HG03139 (cell line): ENCODE results near the gene HSD11B1L.
"Not testable (repeated sequence)": the region's sequence is repeated elsewhere in the genome, so short reads cannot be mapped to it uniquely, and the experiment has no call there.

ENCODE experiments used
- ATAC-seq: cut with Tn5 transposase; IDR thresholded peaks from one replicate; pipeline ENCODE4 v1.9.1; 2021; ENCODE audit not compliant: unreplicated experiment

The HSD11B1L gene

DNA sequence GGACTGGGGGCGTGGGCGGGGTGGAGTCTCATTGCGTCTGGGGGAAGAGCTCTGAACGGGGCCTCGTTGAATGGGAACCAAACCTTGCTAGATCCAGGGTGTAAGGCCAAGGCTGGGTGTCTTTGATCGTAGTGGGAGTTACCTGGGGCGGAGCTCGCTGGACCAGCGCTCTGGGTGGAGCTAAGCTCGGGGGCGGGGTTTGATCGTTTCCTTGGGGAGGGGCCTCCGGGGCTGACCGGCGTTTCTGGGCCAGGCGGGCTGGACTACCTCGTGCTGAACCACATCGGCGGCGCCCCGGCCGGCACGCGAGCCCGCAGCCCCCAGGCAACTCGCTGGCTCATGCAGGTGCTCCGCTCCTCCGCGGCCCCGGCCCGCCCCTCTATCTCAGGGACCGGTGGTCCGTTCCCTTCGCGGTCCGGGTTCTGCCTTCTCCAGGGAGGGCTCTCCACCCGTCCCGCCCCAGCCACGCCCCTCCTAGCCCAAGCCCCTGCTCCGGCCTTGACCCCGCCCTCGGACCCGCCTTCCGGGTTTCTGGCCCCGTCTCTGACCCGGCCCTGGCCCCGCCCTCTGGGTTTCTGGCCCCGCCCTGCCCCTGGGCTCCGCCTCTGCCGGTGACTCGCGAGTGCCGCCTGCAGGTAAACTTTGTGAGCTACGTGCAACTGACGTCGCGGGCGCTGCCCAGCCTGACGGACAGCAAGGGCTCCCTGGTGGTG, 6.0 kb downstream of the HSD11B1L start:
- ATAC-seq, result peak; percentile 47

- no peak for ATAC-seq
These were observed 6.8 kb downstream of the HSD11B1L start for GRCh38 chr19:5687360-5688198.

DNA sequence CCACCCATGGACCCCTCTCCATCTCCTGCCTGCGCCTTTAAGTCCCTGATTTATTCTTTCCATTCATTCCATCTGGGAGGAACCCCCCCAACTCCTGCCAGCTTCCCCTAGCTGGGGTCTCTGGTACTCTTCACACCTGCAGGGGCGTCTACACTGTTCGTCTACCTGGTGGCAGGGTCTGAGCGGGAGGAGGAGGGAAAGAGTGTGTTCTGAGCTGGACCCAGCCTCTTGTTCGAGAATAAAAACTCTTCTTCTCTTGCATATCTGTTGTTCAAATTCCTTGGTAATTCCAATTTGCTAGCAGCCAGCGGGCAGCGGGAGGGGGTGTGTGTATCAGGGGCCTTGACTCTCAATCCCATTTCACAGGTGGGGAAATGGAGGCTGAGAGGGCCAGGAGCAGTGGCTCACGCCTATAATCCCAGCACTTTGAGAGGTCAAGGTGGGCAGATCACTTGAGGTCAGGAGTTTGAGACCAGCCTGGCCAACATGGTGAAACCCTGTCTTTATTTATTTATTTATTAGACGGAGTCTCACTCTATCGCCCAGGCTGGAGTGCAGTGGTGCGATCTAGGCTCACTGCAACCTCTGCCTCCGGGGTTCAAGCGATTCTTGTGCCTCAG, 7.5 kb downstream of the HSD11B1L start:
- not testable (repeated sequence) for ATAC-seq

DNA sequence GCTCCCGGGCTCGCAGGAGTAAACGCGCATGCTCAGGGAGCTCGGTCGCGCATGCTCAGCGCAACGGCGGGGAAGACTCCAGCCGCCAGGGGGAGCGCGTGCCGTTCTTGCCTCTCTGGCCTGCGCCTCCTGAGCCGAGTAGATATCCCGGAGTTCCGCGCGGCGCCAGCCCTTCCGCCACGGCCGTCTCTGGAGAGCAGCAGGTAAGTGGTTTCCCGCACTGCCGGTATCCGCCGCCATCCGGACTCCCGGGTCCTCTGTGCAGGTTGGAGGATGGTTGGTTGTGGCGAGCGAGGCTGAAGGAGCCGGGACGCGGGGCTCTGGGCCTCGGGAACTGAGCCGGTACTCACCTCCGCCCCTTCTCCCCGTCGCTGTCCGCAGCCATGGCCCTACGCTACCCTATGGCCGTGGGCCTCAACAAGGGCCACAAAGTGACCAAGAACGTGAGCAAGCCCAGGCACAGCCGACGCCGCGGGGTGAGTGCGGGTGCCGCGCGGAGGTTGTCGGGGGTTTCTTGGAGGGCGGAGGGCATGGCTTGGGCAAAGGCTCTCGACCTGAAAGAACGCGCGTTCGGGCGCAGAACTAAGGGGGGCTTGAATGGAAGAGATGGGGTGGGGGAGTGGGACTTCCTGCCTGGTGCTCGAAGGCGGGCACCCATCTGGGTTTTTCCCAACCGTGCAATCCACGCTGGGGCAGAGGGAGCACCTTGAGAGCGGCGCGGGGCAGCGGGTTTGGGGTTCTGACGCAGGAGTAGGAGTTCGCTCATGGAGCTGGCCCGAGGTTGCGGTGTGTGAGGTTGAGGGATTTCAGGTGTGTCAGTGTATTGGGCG, 9.5 kb downstream of the HSD11B1L start, which contains the start of gene RPL36:
Gene RPL36 (plus strand): TSS at position 171 of the 830 bp plus-strand sequence. CDS start 213 bp downstream, at position 384.
- ATAC-seq, result peak; percentile 37

DNA sequence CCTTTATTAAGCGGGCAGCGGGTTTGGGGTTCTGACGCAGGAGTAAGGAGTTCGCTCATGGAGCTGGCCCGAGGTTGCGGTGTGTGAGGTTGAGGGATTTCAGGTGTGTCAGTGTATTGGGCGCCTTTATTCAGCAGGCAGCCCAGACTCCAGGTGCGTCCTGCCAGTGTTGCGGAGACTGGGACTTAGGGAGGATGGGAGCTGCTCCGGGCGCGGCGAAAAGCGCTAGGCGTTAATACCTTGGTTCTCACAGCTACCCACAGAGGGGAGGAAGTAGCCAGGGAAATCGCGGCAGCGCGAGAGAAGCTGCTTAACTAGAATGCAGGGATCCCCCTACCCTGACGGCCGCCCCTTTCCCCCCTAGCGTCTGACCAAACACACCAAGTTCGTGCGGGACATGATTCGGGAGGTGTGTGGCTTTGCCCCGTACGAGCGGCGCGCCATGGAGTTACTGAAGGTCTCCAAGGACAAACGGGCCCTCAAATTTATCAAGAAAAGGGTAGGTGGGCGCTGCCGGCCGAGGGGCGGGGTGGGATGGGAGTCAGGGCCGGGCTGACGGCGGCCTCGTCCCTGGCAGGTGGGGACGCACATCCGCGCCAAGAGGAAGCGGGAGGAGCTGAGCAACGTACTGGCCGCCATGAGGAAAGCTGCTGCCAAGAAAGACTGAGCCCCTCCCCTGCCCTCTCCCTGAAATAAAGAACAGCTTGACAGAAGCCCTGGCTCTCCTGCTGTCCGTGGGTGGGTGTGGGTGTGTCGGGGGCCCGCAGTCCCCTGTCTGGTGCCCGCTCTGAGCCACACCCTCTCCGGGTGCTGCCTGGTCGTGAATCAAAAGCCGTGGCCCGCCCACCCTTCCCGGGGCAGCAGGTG, 10.4 kb downstream of the HSD11B1L start:
- ATAC-seq, result no peak

GRCh38 chr19:5691822-5692722, 11.2 kb downstream of the HSD11B1L start:
- no peak for ATAC-seq

GRCh38 chr19:5692723-5693194, 11.9 kb downstream of the HSD11B1L start:
- ATAC-seq, result no peak

GRCh38 chr19:5693195-5694166, 12.7 kb downstream of the HSD11B1L start:
- no peak for ATAC-seq

GRCh38 chr19:5694167-5694955, 13.5 kb downstream of the HSD11B1L start:
- no peak for ATAC-seq

DNA sequence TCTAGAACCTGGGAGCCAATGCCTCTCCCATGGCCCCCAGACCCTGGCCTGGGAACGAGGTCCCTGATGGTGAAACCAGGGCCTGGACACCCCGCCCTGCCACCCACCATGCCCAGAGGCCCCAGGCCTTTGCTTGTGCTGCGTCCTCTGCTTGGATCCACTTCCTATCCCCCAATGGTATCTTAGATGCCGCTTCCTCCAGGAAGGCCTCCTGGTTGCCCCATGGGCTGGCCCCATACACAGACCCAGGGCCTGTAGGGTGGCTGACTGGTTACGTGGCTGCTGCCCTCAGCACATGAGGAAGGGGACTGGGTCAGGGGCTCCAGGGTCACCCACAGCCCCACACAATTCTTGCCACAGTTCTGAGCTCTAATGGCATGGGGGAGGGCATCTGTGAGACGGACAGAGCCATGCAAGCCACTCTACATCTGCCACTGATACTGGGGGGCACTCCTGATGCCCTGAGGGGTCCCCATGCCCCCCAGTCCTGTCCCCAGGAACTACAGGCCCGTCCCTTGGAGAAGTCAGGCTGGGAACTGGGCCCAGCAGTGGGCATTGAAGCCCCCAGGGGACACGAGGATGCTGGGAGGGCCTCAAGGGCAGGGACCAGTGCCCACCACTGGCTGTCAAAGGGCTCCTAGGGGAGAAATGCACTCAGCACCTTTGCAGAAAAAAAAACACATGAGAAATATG, 14.3 kb downstream of the HSD11B1L start:
- no peak for ATAC-seq

- no peak for ATAC-seq
These were observed 14.9 kb downstream of the HSD11B1L start for GRCh38 chr19:5695649-5696195.

DNA sequence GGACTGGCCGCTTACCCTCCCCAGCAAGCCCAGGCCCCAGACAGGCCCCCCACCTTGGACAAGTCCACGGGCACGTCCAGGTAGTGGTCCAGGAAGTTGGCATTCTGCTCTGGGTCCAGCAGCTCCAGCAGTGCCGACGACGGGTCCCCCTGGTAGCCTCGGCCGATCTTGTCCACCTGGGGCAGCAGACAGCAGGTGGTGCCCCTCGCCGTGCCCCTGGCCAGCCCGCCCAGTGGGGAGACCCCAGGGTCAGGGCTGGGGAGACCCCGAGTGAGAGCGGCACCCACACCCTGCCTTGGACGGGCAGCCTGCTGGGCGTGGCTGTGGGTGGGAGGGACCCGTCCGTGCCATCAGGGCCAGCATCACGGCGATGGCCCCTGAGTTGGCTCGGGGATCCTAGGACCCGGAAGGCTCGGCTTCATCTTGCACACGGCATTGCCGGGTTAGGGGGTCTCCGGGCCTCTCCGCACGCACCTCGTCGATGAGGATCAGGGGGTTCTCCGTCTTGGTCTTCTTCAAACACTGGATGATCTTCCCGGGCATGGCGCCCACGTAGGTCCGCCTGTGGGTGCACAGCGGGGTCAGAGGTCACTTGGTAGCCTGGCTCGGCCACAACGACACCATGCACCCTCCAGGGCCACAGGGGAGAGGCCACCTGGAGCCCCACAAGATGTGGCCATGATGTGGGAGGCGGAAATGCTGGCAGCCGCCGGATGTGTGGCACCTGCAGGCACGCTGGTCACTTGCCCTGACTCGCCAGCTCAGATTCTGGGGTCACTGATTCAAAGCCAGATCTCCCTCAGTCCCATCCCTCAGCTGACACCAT, 15.6 kb downstream of the HSD11B1L start:
- no peak for ATAC-seq

DNA sequence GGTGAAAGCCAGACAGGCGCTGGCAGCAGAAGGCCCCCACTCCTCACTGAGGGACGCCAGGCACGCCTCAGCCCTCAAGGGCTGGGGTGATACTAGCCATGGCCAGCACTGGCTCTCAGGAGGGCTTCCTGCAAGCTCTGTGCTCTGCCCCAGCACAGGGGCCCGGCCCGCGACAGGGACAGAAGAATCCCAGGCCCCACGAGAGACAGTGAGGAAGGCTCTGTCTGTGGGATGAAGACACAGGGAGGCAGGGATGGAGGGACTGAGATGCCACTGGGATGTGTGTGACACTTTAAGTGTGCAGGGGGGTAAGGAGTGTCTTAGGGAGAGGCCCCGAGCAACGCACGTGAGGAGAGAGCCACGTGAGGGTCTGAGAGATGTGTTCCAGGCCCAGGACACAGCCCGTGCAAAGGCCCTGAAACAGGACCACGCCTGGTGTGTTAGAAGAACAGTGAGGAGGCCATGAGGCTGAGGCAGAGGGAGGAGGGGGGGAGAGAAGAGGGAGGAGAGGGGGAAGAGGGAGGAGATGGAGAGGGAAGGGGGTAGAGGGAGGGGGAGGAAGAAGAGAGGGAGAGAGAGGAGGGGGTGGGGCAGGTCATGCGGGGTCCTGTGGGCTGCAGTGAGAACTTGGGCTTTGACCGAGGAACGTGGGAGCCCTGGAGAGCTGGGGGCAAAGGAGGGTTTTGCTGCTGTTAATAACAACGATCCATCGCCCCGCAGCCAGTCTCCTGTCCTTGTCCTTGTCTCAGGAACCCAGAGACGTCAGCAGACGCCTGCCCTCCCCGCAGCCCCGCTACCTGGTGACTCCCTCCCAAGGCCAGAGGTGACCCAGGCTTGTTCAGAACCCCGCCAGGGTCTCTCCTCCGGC, 16.4 kb downstream of the HSD11B1L start:
- ATAC-seq, result no peak
